ENCODE measurements around the gene RLBP1. TPM values are rescaled to one million over a fixed set of nuclear protein-coding genes. Genes with fewer than 3 reads are reported as not detected.

RLBP1 gene
- total RNA-seq, 5 donors from 2014 or later (not counting 1 experiment from before 2014, with no cell fraction given): not detected

- Histone ChIP-seq H3K4me1 (ENCODE audit: control insufficient read depth in 1 of 2, extremely low read depth in 1 of 2, insufficient read depth in 2 of 2, low read length in 2 of 2) (peaks cover 4 to 13% of the 10 kb centered on the region in 2 experiments), H3K36me3 (ENCODE audit: control insufficient read depth in 2 of 2, extremely low read depth in 1 of 2, insufficient read depth in 1 of 2, low read length in 1 of 2) (peaks cover 6 to 16% of the 10 kb centered on the region in 2 donors), H3K9me3 (no peaks in the 10 kb centered on the region), H3K27me3 (replicated peaks in 1 of 2; ENCODE audit: control insufficient read depth in 2 of 2, extremely low read depth in 1 of 2, insufficient read depth in 2 of 2, low read length in 1 of 2) (no peaks in the 10 kb centered on the region), H3K4me3 (ENCODE audit: control insufficient read depth in 1 of 2, extremely low read depth in 1 of 2, low read length in 1 of 2) (no peak overlapping the region), H3K27ac (ENCODE audit: low read length) (no peak overlapping the region)
- H3K4me3 Mint-ChIP-seq: no peak overlapping the region
- H3K27ac Mint-ChIP-seq: no peak overlapping the region
- peaks cover 26% of the 10 kb centered on the region for H3K36me3 Mint-ChIP-seq
- ChIA-PET POLR2A (no interaction called here), CTCF (interaction anchor here in 1 of 2 donors (0.6 kb wide), 1 partner anchor 27 kb away, joined by 6 read pairs; no protein-coding TSS in a partner anchor)
- ATAC-seq (replicated peaks in 1 of 4) (no peak), DNase-seq (no peak)
- no peaks in the 10 kb centered on the region for H3K9me3 Mint-ChIP-seq
- WGBS (ENCODE audit: insufficient coverage): 100% methylated on average over 7 of the region's 12 CpGs
- H3K27me3 Mint-ChIP-seq: no peaks in the 10 kb centered on the region
- peaks cover 14 to 28% (median 26%) of the 10 kb centered on the region in 3 donors for H3K4me1 Mint-ChIP-seq
Measured at GRCh38 chr15:89200182-89200581, 21.2 kb downstream of the RLBP1 start.

- Mint-ChIP-seq H3K4me1 (peaks cover 14 to 24% (median 23%) of the 10 kb centered on the region in 3 donors), H3K27me3 (no peaks in the 10 kb centered on the region), H3K4me3 (no peak overlapping the region), H3K27ac (no peak overlapping the region), H3K9me3 (no peaks in the 10 kb centered on the region), H3K36me3 (peaks cover 26% of the 10 kb centered on the region)
- ChIA-PET POLR2A (no interaction called here), CTCF (interaction anchor here in 1 of 2 donors (0.6 kb wide), 1 partner anchor 26 kb away, joined by 6 read pairs; no protein-coding TSS in a partner anchor)
- WGBS (ENCODE audit: insufficient coverage): no CpG with 5 or more reads among the region's 6 CpGs
- ATAC-seq (replicated peaks in 1 of 4) (no peak), DNase-seq (no peak)
- peaks cover 4 to 9% of the 10 kb centered on the region in 2 experiments for H3K4me1 ChIP-seq (ENCODE audit: control insufficient read depth in 1 of 2, extremely low read depth in 1 of 2, insufficient read depth in 2 of 2, low read length in 2 of 2)
- no peak overlapping the region for H3K4me3 ChIP-seq (ENCODE audit: control insufficient read depth in 1 of 2, extremely low read depth in 1 of 2, low read length in 1 of 2)
- peaks cover 9 to 18% of the 10 kb centered on the region in 2 donors for H3K36me3 ChIP-seq (ENCODE audit: control insufficient read depth in 2 of 2, extremely low read depth in 1 of 2, insufficient read depth in 1 of 2, low read length in 1 of 2)
- H3K9me3 ChIP-seq: no peaks in the 10 kb centered on the region
- no peaks in the 10 kb centered on the region for H3K27me3 ChIP-seq (replicated peaks in 1 of 2; ENCODE audit: control insufficient read depth in 2 of 2, extremely low read depth in 1 of 2, insufficient read depth in 2 of 2, low read length in 1 of 2)
- H3K27ac ChIP-seq (ENCODE audit: low read length): no peak overlapping the region
Measured at GRCh38 chr15:89199746-89200145, 21.6 kb downstream of the RLBP1 start.

DNA sequence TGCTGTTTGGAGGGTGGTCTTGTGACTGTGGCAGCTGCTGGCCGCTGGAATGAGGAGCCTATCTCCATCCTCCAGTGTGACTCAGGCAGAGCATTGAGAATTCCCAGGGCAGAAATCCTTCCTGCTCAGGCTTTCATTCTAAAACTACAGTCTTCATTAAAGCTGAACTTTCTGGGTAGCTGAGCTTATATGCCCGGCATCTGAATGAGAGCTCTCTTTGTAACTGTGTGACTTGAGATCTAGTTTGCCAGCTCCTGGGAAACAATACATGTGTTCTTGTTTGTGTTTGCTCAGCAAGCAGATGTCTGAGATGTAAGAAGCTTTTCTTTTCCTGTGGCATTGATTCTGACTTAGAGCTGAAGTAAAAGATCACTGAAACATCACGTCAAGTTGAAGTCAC is 22.4 kb downstream of the RLBP1 start:
- ATAC-seq (replicated peaks in 1 of 4): no peak
- Histone ChIP-seq H3K27ac (ENCODE audit: low read length) (no peak overlapping the region), H3K4me3 (ENCODE audit: control insufficient read depth in 1 of 2, extremely low read depth in 1 of 2, low read length in 1 of 2) (no peak overlapping the region), H3K27me3 (replicated peaks in 1 of 2; ENCODE audit: control insufficient read depth in 2 of 2, extremely low read depth in 1 of 2, insufficient read depth in 2 of 2, low read length in 1 of 2) (no peaks in the 10 kb centered on the region), H3K9me3 (no peaks in the 10 kb centered on the region), H3K36me3 (ENCODE audit: control insufficient read depth in 2 of 2, extremely low read depth in 1 of 2, insufficient read depth in 1 of 2, low read length in 1 of 2) (peaks cover 9 to 26% of the 10 kb centered on the region in 2 donors), H3K4me1 (ENCODE audit: control insufficient read depth in 1 of 2, extremely low read depth in 1 of 2, insufficient read depth in 2 of 2, low read length in 2 of 2) (peaks cover 2 to 5% of the 10 kb centered on the region in 2 experiments)
- Mint-ChIP-seq H3K27me3 (no peaks in the 10 kb centered on the region), H3K4me1 (peaks cover 7 to 17% (median 15%) of the 10 kb centered on the region in 3 donors), H3K9me3 (no peaks in the 10 kb centered on the region), H3K36me3 (peaks cover 31% of the 10 kb centered on the region), H3K4me3 (no peak overlapping the region), H3K27ac (no peak overlapping the region)
- ChIA-PET CTCF (interaction anchor here in 1 of 2 donors (0.6 kb wide), 1 partner anchor 185 kb away, joined by 4 read pairs; no protein-coding TSS in a partner anchor), POLR2A (interaction anchor here in 1 of 2 donors (0.5 kb wide), 1 partner anchor 15 kb away, joined by 3 read pairs; no protein-coding TSS in a partner anchor)
- WGBS (ENCODE audit: insufficient coverage): 100% methylated on average over 2 of the region's 3 CpGs
- DNase-seq: no peak

DNA sequence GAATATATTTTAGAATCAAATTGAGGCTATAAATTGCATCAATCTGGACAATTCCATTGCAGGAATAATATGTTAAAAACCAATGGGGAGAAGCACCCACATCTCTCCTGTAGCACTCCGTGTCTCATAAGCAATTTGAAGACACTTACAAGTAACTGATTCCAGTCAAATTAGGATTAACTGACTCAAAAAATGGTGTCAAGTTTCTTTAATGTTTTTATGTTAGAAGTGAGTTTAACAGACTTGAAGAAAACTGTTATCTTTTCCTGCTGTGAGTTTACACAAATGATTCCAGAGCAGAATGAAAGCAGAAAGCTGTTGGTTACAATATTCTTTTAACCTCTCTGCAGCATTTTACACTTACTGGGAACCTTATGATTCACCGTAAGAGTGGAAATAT is 23.2 kb downstream of the RLBP1 start:
- no peaks in the 10 kb centered on the region for H3K9me3 Mint-ChIP-seq
- Histone ChIP-seq H3K9me3 (no peaks in the 10 kb centered on the region), H3K4me1 (ENCODE audit: control insufficient read depth in 1 of 2, extremely low read depth in 1 of 2, insufficient read depth in 2 of 2, low read length in 2 of 2) (no peaks in the 10 kb centered on the region), H3K27ac (ENCODE audit: low read length) (no peak overlapping the region), H3K4me3 (ENCODE audit: control insufficient read depth in 1 of 2, extremely low read depth in 1 of 2, low read length in 1 of 2) (no peak overlapping the region), H3K27me3 (replicated peaks in 1 of 2; ENCODE audit: control insufficient read depth in 2 of 2, extremely low read depth in 1 of 2, insufficient read depth in 2 of 2, low read length in 1 of 2) (no peaks in the 10 kb centered on the region), H3K36me3 (ENCODE audit: control insufficient read depth in 2 of 2, extremely low read depth in 1 of 2, insufficient read depth in 1 of 2, low read length in 1 of 2) (peaks cover 16 to 31% of the 10 kb centered on the region in 2 donors)
- 100% methylated on average over 1 of the region's 2 CpGs for WGBS (ENCODE audit: insufficient coverage)
- no peak overlapping the region for H3K27ac Mint-ChIP-seq
- CTCF ChIA-PET: no interaction called here
- no peaks in the 10 kb centered on the region for H3K27me3 Mint-ChIP-seq
- peaks cover 0 to 10% (median 8%) of the 10 kb centered on the region in 3 donors for H3K4me1 Mint-ChIP-seq
- H3K36me3 Mint-ChIP-seq: peaks cover 35% of the 10 kb centered on the region
- DNase-seq (no peak), ATAC-seq (replicated peaks in 1 of 4) (no peak)
- H3K4me3 Mint-ChIP-seq: no peak overlapping the region
- POLR2A ChIA-PET: no interaction called here

- ATAC-seq (replicated peaks in 1 of 4): no peak
- H3K4me1 ChIP-seq (ENCODE audit: control insufficient read depth in 1 of 2, extremely low read depth in 1 of 2, insufficient read depth in 2 of 2, low read length in 2 of 2): no peaks in the 10 kb centered on the region
- H3K9me3 ChIP-seq: no peaks in the 10 kb centered on the region
- H3K9me3 Mint-ChIP-seq: no peaks in the 10 kb centered on the region
- no peaks in the 10 kb centered on the region for H3K27me3 ChIP-seq (replicated peaks in 1 of 2; ENCODE audit: control insufficient read depth in 2 of 2, extremely low read depth in 1 of 2, insufficient read depth in 2 of 2, low read length in 1 of 2)
- CTCF ChIA-PET: interaction anchor here in 1 of 2 donors (0.7 kb wide), 1 partner anchor 9 kb away, joined by 4 read pairs; no protein-coding TSS in a partner anchor
- peaks cover 0 to 9% (median 8%) of the 10 kb centered on the region in 3 donors for H3K4me1 Mint-ChIP-seq
- H3K27ac ChIP-seq (ENCODE audit: low read length): no peak overlapping the region
- peaks cover 41% of the 10 kb centered on the region for H3K36me3 Mint-ChIP-seq
- H3K4me3 ChIP-seq (ENCODE audit: control insufficient read depth in 1 of 2, extremely low read depth in 1 of 2, low read length in 1 of 2): no peak overlapping the region
- 82% methylated on average over 3 of the region's 4 CpGs for WGBS (ENCODE audit: insufficient coverage)
- H3K27me3 Mint-ChIP-seq: no peaks in the 10 kb centered on the region
- no peak overlapping the region for H3K4me3 Mint-ChIP-seq
- POLR2A ChIA-PET: no interaction called here
- peak overlapping the region; percentile 18 to 25 for H3K27ac Mint-ChIP-seq
- H3K36me3 ChIP-seq (ENCODE audit: control insufficient read depth in 2 of 2, extremely low read depth in 1 of 2, insufficient read depth in 1 of 2, low read length in 1 of 2): peaks cover 16 to 37% of the 10 kb centered on the region in 2 donors
- DNase-seq: no peak
Measured at GRCh38 chr15:89197503-89197971, 23.8 kb downstream of the RLBP1 start.

- Histone ChIP-seq H3K27me3 (replicated peaks in 1 of 2; ENCODE audit: control insufficient read depth in 2 of 2, extremely low read depth in 1 of 2, insufficient read depth in 2 of 2, low read length in 1 of 2) (no peaks in the 10 kb centered on the region), H3K4me3 (ENCODE audit: control insufficient read depth in 1 of 2, extremely low read depth in 1 of 2, low read length in 1 of 2) (no peak overlapping the region), H3K9me3 (no peaks in the 10 kb centered on the region), H3K27ac (ENCODE audit: low read length) (no peak overlapping the region), H3K36me3 (ENCODE audit: control insufficient read depth in 2 of 2, extremely low read depth in 1 of 2, insufficient read depth in 1 of 2, low read length in 1 of 2) (peaks cover 16 to 43% of the 10 kb centered on the region in 2 donors), H3K4me1 (ENCODE audit: control insufficient read depth in 1 of 2, extremely low read depth in 1 of 2, insufficient read depth in 2 of 2, low read length in 2 of 2) (no peaks in the 10 kb centered on the region)
- Mint-ChIP-seq H3K27me3 (no peaks in the 10 kb centered on the region), H3K9me3 (no peaks in the 10 kb centered on the region), H3K4me3 (no peak overlapping the region), H3K4me1 (peaks cover 0 to 8% (median 7%) of the 10 kb centered on the region in 3 donors), H3K27ac (peak overlapping the region; percentile 18 to 25), H3K36me3 (peaks cover 47% of the 10 kb centered on the region)
- peak in 2 of 35 experiments; percentile 4 to 6 for DNase-seq
- CTCF ChIA-PET: interaction anchor here in 1 of 2 donors (0.7 kb wide), 1 partner anchor 10 kb away, joined by 4 read pairs; no protein-coding TSS in a partner anchor
- ATAC-seq (replicated peaks in 1 of 4): no peak
- POLR2A ChIA-PET: no interaction called here
- 80% methylated on average over 1 of the region's 7 CpGs for WGBS (ENCODE audit: insufficient coverage)
Measured at GRCh38 chr15:89196994-89197393, 24.4 kb downstream of the RLBP1 start.

Data from T-cell (primary cell).